ENCODE data around the gene ARMC7.
A peak's percentile ranks its signal among the peaks of the same experiment; 100 is the strongest.
"Not testable (repeated sequence)": the region's sequence is repeated elsewhere in the genome, so short reads cannot be mapped to it uniquely, and the experiment has no call there.

The ARMC7 gene

GRCh38 chr17:75154195-75155106 is 44.7 kb downstream of the ARMC7 start, which contains the start of gene JPT1:
Gene JPT1, minus strand, starts transcription at chr17:75154512. Its CDS starts 115 bp downstream, at chr17:75154397.
- DNase-seq (ENCODE audit: low spot score) = peak; percentile 98

GRCh38 chr17:75155191-75155601 is 45.4 kb downstream of the ARMC7 start:
- DNase-seq (ENCODE audit: low spot score) = no peak

- DNase-seq (ENCODE audit: low spot score) = not testable (repeated sequence)
Observed at GRCh38 chr17:75158480-75158879, 48.7 kb downstream of the ARMC7 start.

GRCh38 chr17:75159196-75160031 is 49.6 kb downstream of the ARMC7 start:
- peak; percentile 34 for DNase-seq (ENCODE audit: low spot score)

- DNase-seq (ENCODE audit: low spot score) = no peak
Observed at GRCh38 chr17:75160211-75160610, 50.4 kb downstream of the ARMC7 start.

GRCh38 chr17:75163074-75163473 is 53.3 kb downstream of the ARMC7 start:
- DNase-seq (ENCODE audit: low spot score) = no peak

GRCh38 chr17:75164606-75165005 is 54.8 kb downstream of the ARMC7 start:
- DNase-seq (ENCODE audit: low spot score) = not testable (repeated sequence)

- no peak for DNase-seq (ENCODE audit: low spot score)
Observed at GRCh38 chr17:75168998-75169397, 59.2 kb downstream of the ARMC7 start.

GRCh38 chr17:75173526-75173925 is 63.8 kb downstream of the ARMC7 start:
- DNase-seq (ENCODE audit: low spot score) = no peak

GRCh38 chr17:75174996-75175395 is 65.2 kb downstream of the ARMC7 start:
- DNase-seq (ENCODE audit: low spot score) = no peak

GRCh38 chr17:75176625-75177024 is 66.9 kb downstream of the ARMC7 start:
- DNase-seq (ENCODE audit: low spot score) = no peak

- DNase-seq (ENCODE audit: low spot score) = no peak
Observed at GRCh38 chr17:75178453-75178852, 68.7 kb downstream of the ARMC7 start.
